Measurements from ENCODE around the gene PPP1R18. TPM values are rescaled to one million over a fixed set of nuclear protein-coding genes. Genes with fewer than 3 reads are reported as not detected.
A peak's percentile ranks its signal among the peaks of the same experiment; 100 is the strongest.

Gene PPP1R18
- total and polyA plus RNA-seq, 9 of the 15 experiments (the other 6 are each of a cell fraction or from before 2014, with no cell fraction given), result 12.0 to 99.2 (median 42.6) TPM

GRCh38 chr6:30732237-30732943 lies 45.9 kb upstream of the PPP1R18 start:
- BruUV-seq (replicated peaks), result no TSS peak
- Histone ChIP-seq H3K9ac (ENCODE audit: insufficient read depth in 1 of 2, low read depth in 2 of 2, low read length in 2 of 2) (no peak overlapping the region), H3K79me2 (ENCODE audit: control insufficient read depth, insufficient read depth, low read length) (peaks cover 5% of the 10 kb centered on the region; the same call in 2 of the 3 replicates), H3K27ac (ENCODE audit: extremely low read depth, low read depth, low read length) (no peak overlapping the region), H3K27me3 (ENCODE audit: control insufficient read depth in 2 of 2, insufficient read depth in 2 of 2, low read length in 2 of 2) (no peaks in the 10 kb centered on the region), H4K20me1 (replicated peaks; ENCODE audit: control insufficient read depth, insufficient read depth, low read length) (0 out of 2 replicates have a peak, but pooled peaks cover 4% of the 10 kb centered on the region), H3K4me1 (replicated peaks in 1 of 2; ENCODE audit: control insufficient read depth in 2 of 2, insufficient read depth in 2 of 2, low read length in 2 of 2) (peaks cover 2 to 12% of the 10 kb centered on the region in 2 experiments), H3K4me3 (no peak overlapping the region), H3K9me1 (ENCODE audit: control insufficient read depth, insufficient read depth, low read length) (no peaks in the 10 kb centered on the region), H2AFZ (ENCODE audit: low read depth, low read length) (no peak overlapping the region), H3K36me3 (ENCODE audit: control insufficient read depth, insufficient read depth, low read length) (peaks cover 77% of the 10 kb centered on the region), H3K9me3 (replicated peaks; ENCODE audit: control insufficient read depth, insufficient read depth, low read depth, low read length) (no peaks in the 10 kb centered on the region), H3K4me2 (ENCODE audit: insufficient read depth, low read length) (no peak overlapping the region)
- CTCF ChIA-PET (ENCODE audit: low intra/inter-chr PET ratio), result interaction anchor here (0.7 kb wide), 1 partner anchor 187 kb away, joined by 3 read pairs; no protein-coding TSS in a partner anchor
- ATAC-seq (no peak), DNase-seq (ENCODE audit: extremely low read depth in 1 of 4, low spot score in 3 of 4) (no peak), FAIRE-seq (no peak)
- POLR2A ChIA-PET, result interaction anchor here (0.6 to 6.1 kb wide), 7 partner anchors 9 to 210 kb away, joined by 3 to 50 read pairs (median 4); partner anchors contain the start of genes FLOT1, MDC1 and TUBB
- intact Hi-C loops (cut with micrococcal nuclease), result loop anchor here (5.0 kb wide), 2 partner anchors 190 to 355 kb away; no protein-coding TSS in a partner anchor
- TF ChIP-seq RBFOX2 (IDR thresholded peaks at IDR 0.05; ENCODE audit: low read depth, low read length), result 0 out of 2 replicates have a peak, but pooled peaks have one; percentile 30
- no peak for TF ChIP-seq ZSCAN32 (CRISPR knock-in tag; IDR thresholded peaks at IDR 0.05)
- TF ChIP-seq CCAR2 (IDR thresholded peaks at IDR 0.05; ENCODE audit: low read depth, low read length), result no peak
- no peak for TF ChIP-seq MAZ (CRISPR knock-in tag; conservative IDR thresholded peaks at IDR 0.05 in 1 of 2, IDR thresholded peaks at IDR 0.05 in 1 of 2)
- no peak for TF ChIP-seq NFRKB (IDR thresholded peaks at IDR 0.05; ENCODE audit: low read depth)
- TF ChIP-seq MYBL2 (IDR thresholded peaks at IDR 0.05; ENCODE audit: low read depth), result no peak
- no peak for TF ChIP-seq MYBL2 (CRISPR knock-in tag; IDR thresholded peaks at IDR 0.05; ENCODE audit: borderline replicate concordance)
- TF ChIP-seq SNAPC5 (CRISPR knock-in tag; IDR thresholded peaks at IDR 0.05), result no peak
- no peak for TF ChIP-seq DACH1 (IDR thresholded peaks at IDR 0.05; ENCODE audit: partially characterized antibody)
- no peak for TF ChIP-seq ARHGAP35 (IDR thresholded peaks at IDR 0.05; ENCODE audit: partially characterized antibody)
- TF ChIP-seq EZH2 (IDR thresholded peaks at IDR 0.05; ENCODE audit: borderline replicate concordance, low read depth, low read length), result no peak
- TF ChIP-seq OTX1 (CRISPR knock-in tag; IDR thresholded peaks at IDR 0.05), result 0 out of 2 replicates have a peak, but pooled peaks have one; percentile 8
- no peak for TF ChIP-seq ATF4 (CRISPR knock-in tag; IDR thresholded peaks at IDR 0.05)
- 89% methylated on average over 12 of the region's 12 CpGs for WGBS (ENCODE audit: insufficient coverage, low coverage, missing lambda C conversion rate)
- in situ Hi-C loops (cut with MboI), result no loop called here
